WTC11 (cell line): ENCODE results near the gene CYP46A1.

Experiments
- ATF1 ChIP-seq: sonication (generic); formaldehyde crosslinking; IDR thresholded peaks from 2 replicates; pipeline ENCODE4 v1.8.1; 2023; ENCODE audit warnings: mild to moderate bottlenecking, moderate library complexity, missing genetic modification reagents
- CREB1 ChIP-seq: sonication (generic); formaldehyde crosslinking; IDR thresholded peaks from 2 replicates; pipeline ENCODE4 v1.8.0; 2023; ENCODE audit warnings: mild to moderate bottlenecking, missing genetic modification reagents
- USF1 ChIP-seq: sonication (generic); formaldehyde crosslinking; IDR thresholded peaks from 2 replicates; pipeline ENCODE4 v1.8.0; 2022; ENCODE audit warnings: mild to moderate bottlenecking, missing genetic modification reagents
- TF ChIP-seq, protein P1 (sequence below): fragments of 200-600 bp; IDR thresholded peaks from 2 replicates; pipeline ENCODE4 v1.8.0; 2022; ENCODE audit warnings: antibody characterized with exemption

DNA sequence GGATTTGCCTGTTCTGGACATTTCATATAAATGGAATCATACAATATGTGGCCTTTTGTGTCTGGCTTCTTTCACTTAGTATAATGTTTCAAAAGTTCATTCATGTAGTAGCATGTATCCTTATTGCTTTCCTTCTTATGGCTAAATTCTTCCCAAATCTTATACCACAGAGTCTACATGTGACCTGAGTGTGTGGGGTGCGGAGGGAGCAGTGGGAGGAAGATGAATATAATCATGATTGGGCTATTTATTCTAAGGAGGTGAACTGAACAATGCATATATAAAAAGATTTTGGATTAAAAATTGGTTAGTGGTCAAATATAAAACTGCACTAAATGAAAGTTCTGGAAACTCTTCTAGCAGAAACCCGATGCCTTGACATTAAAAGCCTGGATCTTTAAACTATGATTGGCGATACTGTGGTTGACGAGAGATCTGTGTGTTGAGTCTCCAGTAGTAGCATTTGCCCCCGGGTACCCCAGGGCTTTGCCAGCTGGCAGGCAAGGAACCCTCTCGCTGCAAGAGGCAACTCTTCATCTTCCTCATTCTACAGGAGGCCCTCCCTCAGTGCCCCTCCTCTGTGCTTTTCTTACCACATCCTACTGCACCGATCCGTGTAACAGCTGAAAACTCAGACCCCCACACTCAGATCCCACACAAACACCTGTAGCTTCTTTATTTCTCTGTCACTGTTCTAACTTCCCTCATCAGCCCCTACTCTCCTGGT lies 2.6 kb downstream of the CYP46A1 start:
- TF ChIP-seq, protein P1, sequence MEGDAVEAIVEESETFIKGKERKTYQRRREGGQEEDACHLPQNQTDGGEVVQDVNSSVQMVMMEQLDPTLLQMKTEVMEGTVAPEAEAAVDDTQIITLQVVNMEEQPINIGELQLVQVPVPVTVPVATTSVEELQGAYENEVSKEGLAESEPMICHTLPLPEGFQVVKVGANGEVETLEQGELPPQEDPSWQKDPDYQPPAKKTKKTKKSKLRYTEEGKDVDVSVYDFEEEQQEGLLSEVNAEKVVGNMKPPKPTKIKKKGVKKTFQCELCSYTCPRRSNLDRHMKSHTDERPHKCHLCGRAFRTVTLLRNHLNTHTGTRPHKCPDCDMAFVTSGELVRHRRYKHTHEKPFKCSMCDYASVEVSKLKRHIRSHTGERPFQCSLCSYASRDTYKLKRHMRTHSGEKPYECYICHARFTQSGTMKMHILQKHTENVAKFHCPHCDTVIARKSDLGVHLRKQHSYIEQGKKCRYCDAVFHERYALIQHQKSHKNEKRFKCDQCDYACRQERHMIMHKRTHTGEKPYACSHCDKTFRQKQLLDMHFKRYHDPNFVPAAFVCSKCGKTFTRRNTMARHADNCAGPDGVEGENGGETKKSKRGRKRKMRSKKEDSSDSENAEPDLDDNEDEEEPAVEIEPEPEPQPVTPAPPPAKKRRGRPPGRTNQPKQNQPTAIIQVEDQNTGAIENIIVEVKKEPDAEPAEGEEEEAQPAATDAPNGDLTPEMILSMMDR: no peak
- no peak for TF ChIP-seq USF1 (CRISPR knock-in tag)
- TF ChIP-seq ATF1 (CRISPR knock-in tag): no peak
- TF ChIP-seq CREB1 (CRISPR knock-in tag): no peak
